Stimulated activated CD4-positive, alpha-beta T cell treated with anti-CD3 and anti-CD28 coated beads, Interleukin-1b, Interleukin-23, amount 100 ng/mL, for 1 hour (primary cell): ENCODE results near the gene RPN1.

Experiments
- DNase-seq, 2 donors: peaks; one replicate each; pipeline ENCODE4 v3.0.0-alpha.2; 2020; ENCODE audit warnings: low read depth in 2 of 2

RPN1 gene

GRCh38 chr3:128648940-128649663 lies 1.5 kb downstream of the RPN1 start:
- DNase-seq, result no peak

- no peak for DNase-seq
Measured at GRCh38 chr3:128648402-128648801, 2.2 kb downstream of the RPN1 start.

GRCh38 chr3:128647307-128647706 lies 3.3 kb downstream of the RPN1 start:
- DNase-seq, result no peak

- no peak for DNase-seq
Measured at GRCh38 chr3:128634075-128634611, 16.5 kb downstream of the RPN1 start.

GRCh38 chr3:128632301-128632700 lies 18.3 kb downstream of the RPN1 start:
- DNase-seq, result no peak

- no peak for DNase-seq
Measured at GRCh38 chr3:128629936-128630335, 20.7 kb downstream of the RPN1 start.

- DNase-seq, result no peak
Measured at GRCh38 chr3:128625409-128625945, 25.1 kb downstream of the RPN1 start.

- DNase-seq, result no peak
Measured at GRCh38 chr3:128624526-128625138, 26.0 kb downstream of the RPN1 start.

GRCh38 chr3:128623762-128624176 lies 26.8 kb downstream of the RPN1 start:
- DNase-seq, result no peak

GRCh38 chr3:128621931-128622330 lies 28.7 kb downstream of the RPN1 start:
- DNase-seq, result no peak

- no peak for DNase-seq
Measured at GRCh38 chr3:128621234-128621633, 29.4 kb downstream of the RPN1 start.

GRCh38 chr3:128620268-128620691 lies 30.3 kb downstream of the RPN1 start:
- no peak for DNase-seq

- no peak for DNase-seq
Measured at GRCh38 chr3:128619146-128619890, 31.3 kb downstream of the RPN1 start.

- no peak for DNase-seq
Measured at GRCh38 chr3:128618398-128618726, 32.3 kb downstream of the RPN1 start.

- DNase-seq, result peak; percentile 96 to 98
Measured at GRCh38 chr3:128617557-128618397, 32.8 kb downstream of the RPN1 start.

GRCh38 chr3:128617270-128617556 lies 33.4 kb downstream of the RPN1 start:
- DNase-seq, result no peak

GRCh38 chr3:128616516-128617269 lies 33.9 kb downstream of the RPN1 start:
- DNase-seq, result no peak

GRCh38 chr3:128614076-128614475 lies 36.5 kb downstream of the RPN1 start:
- no peak for DNase-seq

GRCh38 chr3:128613083-128613829 lies 37.4 kb downstream of the RPN1 start:
- DNase-seq, result no peak

- DNase-seq, result no peak
Measured at GRCh38 chr3:128610451-128611070, 40.1 kb downstream of the RPN1 start.
